Measurements from ENCODE around the gene IRF1. TPM values are rescaled to one million over a fixed set of nuclear protein-coding genes. Genes with fewer than 3 reads are reported as not detected.

The IRF1 gene
- total RNA-seq, 1 donor from 2014 or later: 10.1 TPM

DNA sequence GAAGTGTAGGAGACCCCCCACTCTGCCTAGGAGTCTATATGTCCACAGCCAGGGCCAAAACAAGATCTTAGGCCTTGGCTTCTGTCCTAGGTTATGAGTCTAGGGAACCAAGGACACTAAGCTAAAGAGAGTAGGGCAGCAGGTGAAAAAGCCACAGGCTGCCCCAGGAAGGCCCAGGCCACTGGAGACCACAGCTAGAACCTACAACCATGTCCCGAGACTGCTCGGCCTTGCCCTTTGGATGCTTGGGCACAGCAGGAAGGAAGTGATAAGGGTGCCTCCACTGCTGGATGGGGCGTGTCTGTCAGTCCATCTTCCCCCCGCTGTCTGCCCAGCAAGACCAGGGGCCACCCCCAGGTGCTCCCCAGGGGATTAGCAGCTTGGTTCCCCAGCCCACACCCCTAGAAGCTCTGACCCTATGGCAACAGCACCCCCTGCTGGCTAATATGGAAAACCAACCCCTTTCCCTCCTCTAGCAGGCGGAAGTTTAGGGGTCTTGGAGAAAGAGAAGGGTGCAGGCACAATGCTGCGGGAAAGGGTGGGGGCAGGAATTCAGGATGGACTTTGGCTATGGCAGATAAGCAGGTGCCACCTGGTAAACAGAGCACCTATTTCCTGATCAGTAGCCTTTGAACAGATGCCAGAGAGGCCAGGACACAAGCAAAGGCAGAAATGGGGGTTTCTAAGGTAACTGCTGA is 10.5 kb upstream of the IRF1 start:
- DNase-seq (ENCODE audit: low read depth, low spot score): no peak

DNA sequence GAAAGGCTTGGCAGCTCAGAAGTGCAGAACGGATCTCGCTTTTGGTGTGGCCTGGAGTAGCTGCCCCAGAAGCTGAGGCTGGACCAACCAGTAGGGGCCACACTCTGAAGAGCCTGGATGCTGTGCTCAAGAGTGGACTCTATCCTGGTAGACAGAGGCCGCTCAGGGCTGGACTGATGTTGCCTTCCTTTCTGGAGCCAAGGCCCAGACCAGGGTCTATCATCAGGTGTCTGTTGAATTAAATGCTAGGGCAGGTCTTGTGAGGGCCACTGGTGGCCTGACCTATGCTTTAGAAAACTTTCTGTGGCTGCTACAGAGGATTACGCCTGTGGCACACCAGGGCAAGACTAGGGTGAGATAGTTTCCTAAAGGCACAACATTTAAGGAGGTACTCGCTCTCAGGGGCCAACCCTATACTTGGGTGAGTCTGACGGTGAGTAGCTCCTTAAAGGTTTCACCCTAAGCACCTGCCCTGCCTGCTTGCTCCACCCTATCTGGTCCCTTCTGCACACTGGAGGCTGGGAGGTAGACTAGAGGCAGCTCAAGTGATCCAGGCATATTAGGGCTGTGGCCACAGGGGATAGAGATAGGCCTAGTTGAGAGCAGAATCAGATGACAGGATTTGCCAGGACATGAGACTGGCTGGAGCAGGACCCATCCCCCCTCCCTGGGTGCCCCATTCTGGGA is 9.8 kb upstream of the IRF1 start:
- DNase-seq (ENCODE audit: low read depth, low spot score): no peak

DNA sequence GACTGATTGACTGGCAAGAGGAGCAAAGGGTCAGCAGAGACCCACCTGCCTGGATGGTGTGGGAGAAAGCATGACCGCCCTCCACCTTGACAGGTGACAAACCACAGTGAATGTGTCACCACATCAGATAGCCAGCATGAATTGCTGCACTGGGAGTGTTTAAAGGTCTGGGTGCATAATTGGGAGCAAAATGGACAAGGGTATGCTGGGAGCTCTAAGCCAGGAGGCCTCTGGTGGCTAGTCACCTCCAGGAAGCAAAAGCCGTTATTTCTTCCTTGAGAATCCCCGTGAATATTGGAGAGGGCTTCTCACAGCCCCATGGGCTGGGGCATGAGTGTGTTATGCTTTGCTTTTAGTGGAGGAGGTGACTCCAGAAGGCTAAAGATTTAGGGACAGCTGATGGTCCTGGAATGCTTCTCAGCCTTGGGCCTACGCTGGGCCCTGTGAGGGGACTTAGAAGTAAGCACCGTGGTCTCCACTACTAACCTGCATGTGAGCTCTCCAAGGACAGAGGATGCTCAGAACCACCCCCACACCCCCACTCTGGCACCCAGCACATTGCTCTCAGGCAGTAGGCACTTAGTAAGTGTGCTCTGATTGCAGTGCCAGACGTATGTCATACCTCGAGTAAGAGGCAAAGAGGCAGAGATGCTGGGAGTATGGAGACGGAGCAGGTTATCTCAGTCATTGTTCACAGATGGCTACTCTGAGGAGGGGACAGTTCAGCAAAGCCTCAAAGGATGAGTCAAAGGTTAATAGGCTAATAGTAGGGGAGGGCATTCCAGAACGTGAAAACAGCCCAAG is 9.1 kb upstream of the IRF1 start:
- no peak for DNase-seq (ENCODE audit: low read depth, low spot score)

DNA sequence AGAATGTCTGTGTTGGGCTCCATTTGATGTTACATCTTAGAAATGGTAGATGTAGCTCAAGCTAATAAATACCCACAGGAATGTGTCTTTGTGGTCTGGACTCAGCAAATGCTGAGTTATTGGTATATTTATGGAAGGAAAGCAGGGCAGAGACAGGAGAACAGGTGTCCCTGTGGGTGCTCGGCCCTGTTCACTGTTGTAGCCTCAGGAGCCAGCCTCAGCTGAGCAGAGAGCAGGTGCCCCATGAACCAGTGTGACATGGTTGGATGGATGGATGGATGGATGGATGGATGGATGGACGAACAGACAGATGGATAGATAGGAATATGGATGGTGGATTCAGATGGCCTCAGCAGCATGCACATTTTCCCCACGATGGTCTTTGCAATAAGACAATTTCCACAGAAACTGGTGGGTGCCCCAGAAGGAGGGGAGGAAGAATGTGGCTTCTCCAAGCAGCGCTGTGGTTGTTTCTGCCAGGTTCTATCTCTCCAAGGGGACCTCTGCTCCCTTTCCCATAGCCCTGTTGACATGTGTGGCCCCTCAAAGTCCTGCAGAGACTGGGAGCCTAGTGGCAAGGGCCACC is 8.2 kb upstream of the IRF1 start:
- DNase-seq (ENCODE audit: low read depth, low spot score): no peak

DNA sequence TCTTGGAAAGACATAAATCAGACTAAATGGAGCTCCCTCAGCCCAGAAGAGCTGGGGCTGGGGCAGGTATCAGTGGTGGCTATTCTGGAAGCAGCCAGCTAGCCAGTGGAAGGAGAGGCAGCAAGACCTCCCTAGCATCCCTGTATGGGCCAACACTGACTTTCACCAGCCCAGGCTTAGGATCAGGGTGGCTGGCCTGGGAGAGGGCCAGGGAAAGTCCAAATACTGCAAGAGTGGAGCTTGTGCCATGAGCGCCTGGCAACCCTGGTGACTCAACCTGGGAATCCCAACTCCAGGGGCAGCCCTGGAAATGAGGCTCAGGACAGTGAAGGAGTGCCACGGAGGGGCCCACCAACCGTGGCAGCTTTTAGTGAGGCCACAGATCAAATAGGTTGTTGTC is 7.6 kb upstream of the IRF1 start:
- no peak for DNase-seq (ENCODE audit: low read depth, low spot score)

DNA sequence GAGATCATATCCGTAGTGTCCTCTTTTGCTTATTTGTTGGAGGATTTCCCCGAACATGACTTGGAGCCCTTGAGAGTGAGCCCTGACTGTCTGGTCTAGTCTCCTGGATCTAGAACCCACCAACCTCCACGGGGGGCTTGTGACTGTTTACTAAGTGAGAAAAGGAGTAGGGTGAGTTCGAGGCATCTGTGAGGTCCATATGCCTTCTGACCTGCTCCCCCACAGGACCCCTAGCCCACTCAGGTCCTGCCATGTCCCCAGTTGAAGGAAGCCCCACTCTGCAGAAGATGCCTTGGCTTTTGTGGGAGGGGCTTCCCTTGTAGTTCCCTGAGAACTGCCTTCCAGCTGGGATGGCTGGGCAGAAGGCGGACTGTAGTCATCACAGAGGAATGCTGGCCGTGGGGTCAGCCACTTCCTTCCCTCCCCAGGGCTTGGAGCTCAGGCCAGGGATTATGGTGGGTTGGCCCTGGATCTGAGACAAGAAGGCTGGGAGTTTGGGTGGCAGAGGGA is 7.0 kb upstream of the IRF1 start:
- peak; percentile 89 for DNase-seq (ENCODE audit: low read depth, low spot score)

DNA sequence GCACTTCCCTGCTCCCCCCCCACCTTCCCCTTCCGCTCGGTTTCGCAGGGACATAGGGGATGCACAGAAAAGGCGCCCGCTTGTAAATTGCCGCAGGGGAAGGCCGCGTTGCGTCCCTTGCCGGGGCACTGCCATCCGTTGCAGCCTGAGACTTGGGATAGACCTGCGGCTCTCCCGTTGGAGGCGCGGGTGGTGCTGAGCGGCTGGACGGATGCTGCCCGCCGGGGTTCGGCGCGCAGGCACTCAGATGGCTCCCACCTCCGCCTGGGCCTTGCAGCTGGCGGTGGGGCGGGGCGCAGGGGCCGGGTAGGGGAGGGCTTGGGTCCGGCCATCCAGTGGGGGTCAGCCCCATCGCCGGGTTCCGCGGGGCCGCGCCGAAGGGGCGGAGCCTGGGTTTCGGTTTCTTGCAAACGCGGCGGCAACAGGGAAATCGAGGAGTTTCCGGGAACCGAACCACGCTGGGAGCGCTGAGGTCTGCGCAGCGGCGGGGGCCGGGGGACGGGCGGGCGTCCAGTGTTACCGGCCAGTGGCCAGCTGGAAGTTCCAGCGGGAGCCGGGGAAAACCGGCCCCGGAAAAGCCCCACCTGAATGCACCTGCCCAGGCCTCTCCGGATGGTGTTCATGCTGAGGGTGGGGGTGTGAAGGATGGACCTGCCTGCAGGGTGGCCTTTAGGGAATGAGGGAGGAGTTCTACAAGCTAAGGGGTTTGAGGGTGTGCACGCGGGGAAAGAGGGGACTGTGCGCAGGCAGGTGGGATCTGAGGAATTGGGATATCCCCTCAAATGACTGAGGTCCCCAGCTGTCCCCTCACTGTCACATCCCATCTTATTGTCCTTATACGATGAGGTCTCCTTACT is 6.3 kb upstream of the IRF1 start:
- peak; percentile 54 for DNase-seq (ENCODE audit: low read depth, low spot score)

DNA sequence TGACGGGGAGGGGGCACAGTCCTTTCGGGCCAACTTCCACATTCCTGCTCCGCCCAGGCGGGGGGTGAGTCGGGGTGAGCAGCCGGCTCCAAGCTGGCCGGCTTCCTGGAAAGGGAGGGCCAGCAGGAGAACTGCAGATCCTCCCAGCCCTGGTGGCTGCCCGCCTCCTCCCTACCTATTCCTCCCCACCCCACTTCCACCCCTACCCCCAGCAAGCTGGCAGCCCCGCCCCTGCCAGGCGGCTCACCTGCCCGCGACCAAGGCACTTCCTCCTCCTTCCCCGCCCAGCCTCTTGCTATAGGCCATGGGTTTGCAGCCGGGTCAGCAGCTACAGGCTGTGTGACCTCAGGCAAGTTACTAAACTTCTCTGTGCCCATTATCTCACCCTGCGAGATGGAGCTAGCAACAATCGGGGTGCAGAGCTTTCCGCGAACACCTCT is 5.6 kb upstream of the IRF1 start:
- DNase-seq (ENCODE audit: low read depth, low spot score): no peak

DNA sequence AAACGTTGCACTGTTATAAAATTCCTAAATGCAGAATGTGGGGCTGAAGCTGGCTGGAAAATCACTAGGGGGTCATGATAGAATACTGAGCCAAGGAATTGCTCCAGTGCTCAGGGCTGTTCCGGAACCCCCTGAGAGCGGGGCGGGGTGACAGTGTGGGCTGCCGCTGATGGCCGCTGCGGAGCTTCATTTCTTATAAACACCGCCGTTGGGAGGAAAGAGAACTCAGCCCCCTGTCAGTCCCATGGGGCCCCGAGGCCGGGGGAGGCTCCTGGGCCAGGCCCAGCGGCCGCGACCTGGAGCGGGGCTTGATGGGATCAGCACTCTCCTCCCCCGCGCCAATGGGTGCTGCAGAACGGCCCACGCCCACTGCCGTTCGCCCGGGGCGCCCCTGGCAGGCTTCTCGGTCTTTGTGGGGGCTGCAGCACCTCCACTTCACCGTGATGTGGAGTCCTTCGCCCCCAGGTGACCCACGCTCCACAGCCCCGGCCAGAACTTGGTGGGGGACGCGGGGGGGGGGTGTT is 5.2 kb upstream of the IRF1 start:
- no peak for DNase-seq (ENCODE audit: low read depth, low spot score)

DNA sequence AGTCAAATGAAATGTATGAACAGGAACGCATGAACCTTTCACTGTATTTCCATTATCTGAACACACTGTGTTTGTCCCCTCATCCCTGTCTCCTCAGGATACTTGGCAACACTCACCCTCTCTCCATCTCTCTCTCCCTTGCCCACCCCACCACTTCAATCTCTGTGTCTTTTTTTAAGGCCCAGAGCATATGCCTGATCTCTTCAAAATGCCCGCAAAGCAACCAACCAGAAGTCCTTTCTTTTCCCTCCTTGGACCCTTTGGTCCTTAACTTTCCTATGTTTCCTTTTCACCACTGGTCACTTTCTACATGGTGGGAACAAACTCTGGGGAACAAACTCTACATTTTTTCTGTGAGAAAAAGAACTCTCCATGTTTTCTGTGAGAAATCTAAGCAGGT is 3.2 kb upstream of the IRF1 start:
- DNase-seq (ENCODE audit: low read depth, low spot score): no peak

DNA sequence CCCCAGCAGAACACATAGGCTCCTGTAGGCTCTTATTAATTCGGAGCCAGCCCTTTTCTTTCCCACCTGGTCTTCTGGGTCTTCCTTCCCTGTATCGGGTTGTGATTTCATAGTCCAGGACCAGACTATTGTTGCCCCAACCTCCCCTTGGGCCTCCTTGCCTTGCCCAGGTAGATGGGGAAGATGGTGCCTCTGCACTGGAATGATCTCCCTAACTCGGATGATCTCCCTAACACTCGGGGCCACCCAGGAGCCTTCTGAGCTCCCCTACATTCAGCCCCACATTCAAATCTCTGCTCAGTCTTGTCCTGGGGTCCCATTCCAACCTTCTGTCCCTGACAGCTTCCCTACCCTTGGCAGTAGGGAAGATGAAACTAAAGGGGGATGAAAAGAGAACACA is 2.7 kb upstream of the IRF1 start:
- no peak for DNase-seq (ENCODE audit: low read depth, low spot score)

DNA sequence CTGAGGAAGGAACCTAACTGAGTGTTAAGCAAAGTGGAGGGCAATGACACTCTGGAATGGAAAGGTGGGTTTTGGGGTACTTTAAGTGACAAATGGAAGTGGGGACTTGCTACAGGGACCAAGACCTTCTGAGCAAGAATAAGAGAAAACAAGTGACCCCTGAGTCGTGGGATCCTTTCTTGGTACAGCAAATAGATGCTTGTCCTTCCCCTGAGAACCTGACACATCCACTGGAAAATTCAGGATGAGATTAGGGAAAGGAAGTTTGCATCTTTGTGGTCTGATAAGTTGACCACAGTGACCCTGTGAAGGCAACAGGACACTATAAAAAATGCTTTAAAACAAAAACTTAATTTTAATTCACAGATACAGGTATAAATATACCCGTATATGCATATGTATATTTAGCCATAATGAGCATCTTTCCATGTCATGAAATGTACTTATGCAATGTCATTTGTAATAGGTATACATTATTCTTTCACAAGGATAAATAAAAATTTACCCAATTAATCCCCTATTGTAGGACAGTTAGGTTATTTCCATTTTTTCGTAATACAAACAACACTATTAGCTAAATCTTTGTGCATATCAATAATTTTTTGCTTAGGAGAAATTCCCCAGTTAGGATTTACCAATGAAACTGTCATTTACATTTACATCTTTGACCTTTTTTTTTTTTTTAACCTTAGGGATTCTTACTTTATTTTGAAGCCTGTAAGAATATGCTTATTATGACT is 2.0 kb upstream of the IRF1 start:
- no peak for DNase-seq (ENCODE audit: low read depth, low spot score)

DNA sequence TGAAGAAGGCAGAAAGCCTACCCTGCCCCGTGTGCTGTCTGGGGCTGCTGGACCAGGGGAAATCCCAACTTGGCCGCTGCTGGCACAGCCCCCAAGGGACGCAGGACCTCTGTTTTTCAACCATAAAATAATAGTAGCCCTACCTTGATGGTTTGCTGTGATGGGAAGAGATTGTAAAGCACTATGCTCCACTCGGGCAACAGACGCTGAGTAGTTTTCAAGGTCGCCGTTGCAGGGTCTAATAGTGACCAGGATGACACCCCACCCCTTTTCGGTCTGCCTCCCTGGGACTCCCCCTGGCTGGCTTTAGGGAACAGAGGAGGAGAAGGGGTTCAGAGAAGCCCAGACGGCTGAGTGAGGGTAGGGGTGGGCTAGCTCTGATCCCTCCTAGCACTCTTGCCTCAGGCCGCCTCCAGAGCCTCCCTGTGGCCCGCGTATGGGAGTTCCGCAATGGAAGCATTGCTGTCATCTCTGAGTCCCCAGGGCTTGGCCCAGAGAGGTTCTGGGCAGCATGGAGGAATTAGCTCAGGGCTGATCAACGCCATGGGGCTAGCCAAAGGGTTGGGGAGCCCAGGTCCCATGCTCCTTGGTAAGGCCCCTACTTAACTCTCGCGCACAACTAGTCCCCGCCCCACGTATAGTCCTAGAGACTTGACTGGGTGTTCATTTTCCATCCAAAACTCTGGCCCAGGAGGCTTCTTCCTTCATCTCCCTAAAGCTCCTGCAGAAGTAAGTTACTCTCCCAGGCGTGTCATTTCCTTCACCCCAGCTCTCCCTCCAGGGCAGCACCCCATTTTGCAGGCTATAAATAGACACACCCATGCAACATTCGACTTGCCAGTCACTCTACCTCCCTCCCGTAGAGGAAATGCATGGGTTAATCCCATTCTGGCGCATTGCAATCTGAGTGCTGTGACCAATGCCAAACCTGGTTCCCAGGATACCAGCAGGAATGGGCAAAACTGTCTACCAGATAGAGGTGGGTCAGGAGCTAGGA is 1.1 kb upstream of the IRF1 start:
- no peak for DNase-seq (ENCODE audit: low read depth, low spot score)

DNA sequence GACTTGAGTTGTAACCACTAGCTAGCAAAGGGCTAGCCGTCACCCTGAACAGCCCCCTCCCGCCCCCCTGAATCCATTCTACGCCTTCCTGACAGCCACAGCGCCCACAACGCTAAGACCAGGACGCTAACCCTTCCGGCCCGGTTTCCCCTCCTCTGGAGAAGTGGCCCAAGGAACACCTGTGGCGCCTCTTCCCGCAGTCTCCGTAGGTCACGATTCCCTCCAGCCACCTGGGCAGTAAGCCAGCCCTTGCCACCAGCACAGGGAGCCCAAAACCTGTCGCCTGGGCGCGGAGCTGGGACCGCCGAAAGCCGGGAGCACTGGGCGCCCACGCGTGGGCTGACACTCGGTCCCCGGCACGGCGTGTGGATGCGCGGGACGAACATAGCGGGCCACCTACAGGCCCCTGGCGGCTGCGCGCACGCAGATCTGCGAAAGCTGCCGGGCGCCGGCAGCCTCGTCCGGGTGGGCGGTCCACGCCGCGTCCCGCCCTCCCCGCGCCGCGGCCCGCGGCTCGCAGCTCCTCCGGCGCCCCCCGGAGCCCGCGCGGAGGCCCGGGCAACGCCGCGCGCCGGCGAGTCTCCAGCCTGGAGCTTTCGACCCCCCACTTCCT is 596 bp downstream of the IRF1 start:
- no peak for DNase-seq (ENCODE audit: low read depth, low spot score)

DNA sequence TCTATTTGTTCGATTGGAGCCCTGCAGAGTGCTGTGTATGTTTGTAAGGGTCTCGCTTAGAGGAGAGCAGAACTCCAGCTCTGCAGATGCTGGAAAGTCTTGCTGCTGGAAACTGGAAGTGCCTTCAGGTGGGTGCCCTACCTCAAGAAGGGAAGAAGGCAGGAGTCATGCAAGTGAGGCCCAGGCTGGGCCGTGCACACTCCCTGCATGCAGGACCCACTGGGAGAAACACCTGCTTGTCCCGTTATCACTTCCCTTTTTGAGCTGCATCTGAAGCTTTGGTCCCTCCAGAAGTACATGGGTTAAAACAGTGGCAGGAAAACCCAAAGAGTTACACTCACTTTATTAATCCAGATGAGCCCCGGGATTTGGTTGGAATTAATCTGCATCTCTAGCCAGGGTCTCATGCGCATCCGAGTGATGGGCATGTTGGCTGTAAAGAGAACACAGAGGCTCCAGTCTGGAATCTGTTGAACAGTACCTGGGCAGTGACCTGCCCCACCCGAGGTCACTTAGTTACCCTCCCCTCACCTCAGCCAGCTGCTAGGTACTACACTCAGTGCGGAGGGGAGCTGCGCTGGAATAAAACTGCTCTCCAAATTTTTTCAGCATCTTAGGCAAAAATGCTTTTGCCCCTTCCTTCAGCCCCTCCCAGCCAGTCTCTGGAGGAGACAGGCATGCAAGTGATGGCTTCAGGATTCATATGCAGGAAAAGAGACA is 1.4 kb downstream of the IRF1 start:
- DNase-seq (ENCODE audit: low read depth, low spot score): no peak

DNA sequence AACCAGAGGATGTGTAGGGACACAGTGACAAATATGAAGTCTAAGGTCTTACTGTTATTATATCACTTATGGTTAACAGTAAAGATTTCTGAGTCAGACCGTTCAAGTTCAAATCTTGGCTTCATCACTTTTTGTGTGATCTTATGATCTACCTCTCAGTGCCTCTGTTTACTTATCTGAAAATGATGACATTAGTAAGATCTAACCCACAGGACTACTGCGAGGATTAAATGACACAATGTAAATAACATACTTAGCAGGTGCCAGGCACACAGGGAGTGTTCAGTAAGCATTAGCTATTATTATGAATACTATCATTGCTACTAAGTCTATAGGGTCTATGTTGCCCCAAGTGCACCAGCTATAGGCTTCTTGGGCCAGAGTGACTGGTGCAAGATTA is 2.0 kb downstream of the IRF1 start:
- DNase-seq (ENCODE audit: low read depth, low spot score): no peak

DNA sequence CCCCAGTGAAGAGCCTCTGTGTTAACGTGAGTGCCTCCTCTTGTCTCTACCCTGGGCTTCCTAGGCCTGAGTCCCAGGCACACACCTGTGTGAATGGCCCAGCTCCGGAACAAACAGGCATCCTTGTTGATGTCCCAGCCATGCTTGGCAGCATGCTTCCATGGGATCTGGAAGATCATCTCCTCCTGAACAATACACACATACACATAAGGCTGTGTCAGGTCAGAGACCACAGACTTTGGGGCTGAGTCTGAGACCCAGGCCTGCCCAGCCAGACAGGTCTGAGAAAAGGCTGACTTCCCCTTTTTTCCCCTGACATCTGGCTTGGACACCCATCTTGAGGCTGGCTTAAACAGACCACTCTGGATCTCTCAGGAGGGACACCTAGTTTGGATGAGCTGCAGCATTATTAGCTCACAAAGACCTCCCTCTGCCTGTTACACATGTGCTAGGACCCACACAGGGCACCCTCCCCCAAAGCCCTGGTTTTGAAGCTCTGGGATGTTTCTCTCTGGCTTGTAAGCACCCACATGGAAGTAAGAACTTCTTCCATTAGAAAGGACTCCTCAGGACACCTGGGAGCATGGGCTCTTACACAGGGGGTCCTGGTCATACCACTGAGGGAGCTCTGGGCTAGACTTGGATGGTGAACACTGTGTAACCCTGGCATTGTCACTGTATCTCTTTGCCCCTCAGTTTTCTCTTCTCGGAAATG is 2.6 kb downstream of the IRF1 start:
- no peak for DNase-seq (ENCODE audit: low read depth, low spot score)

Data from pulmonary artery endothelial cell (primary cell).